ENCODE data around the gene MPRIP. TPM values are rescaled to one million over a fixed set of nuclear protein-coding genes. Genes with fewer than 3 reads are reported as not detected.

MPRIP gene
- total RNA-seq, 1 experiment from 2014 or later = 1,274 TPM

GRCh38 chr17:17024778-17025300, 17.4 kb upstream of the MPRIP start:
- no peak for ATAC-seq
- H3K4me2 ChIP-seq (ENCODE audit: low read length) = no peak overlapping the region
- H3K9ac ChIP-seq (ENCODE audit: low read length) = no peak overlapping the region
- DNase-seq = no peak
- ChIA-PET CTCF (no interaction called here), POLR2A (ENCODE audit: unreplicated experiment) (no interaction called here)
- no peaks in the 10 kb centered on the region for H3K36me3 ChIP-seq (ENCODE audit: low read depth, low read length)
- H3K27ac ChIP-seq (ENCODE audit: low read length) = no peak overlapping the region
- H3K27me3 ChIP-seq (ENCODE audit: low read length) = no peaks in the 10 kb centered on the region
- H3K79me2 ChIP-seq (ENCODE audit: low read length) = peaks cover 13% of the 10 kb centered on the region
- no TSS peak for BruUV-seq (replicated peaks)
- no peak overlapping the region for H2AFZ ChIP-seq (ENCODE audit: low read length)
- TF ChIP-seq EZH2phosphoT487 (IDR thresholded peaks at IDR 0.05; ENCODE audit: borderline replicate concordance, low read length) (no peak), EZH2 (IDR thresholded peaks at IDR 0.05; ENCODE audit: low read length, unreplicated experiment) (no peak)
- TF ChIP-seq, protein P1, sequence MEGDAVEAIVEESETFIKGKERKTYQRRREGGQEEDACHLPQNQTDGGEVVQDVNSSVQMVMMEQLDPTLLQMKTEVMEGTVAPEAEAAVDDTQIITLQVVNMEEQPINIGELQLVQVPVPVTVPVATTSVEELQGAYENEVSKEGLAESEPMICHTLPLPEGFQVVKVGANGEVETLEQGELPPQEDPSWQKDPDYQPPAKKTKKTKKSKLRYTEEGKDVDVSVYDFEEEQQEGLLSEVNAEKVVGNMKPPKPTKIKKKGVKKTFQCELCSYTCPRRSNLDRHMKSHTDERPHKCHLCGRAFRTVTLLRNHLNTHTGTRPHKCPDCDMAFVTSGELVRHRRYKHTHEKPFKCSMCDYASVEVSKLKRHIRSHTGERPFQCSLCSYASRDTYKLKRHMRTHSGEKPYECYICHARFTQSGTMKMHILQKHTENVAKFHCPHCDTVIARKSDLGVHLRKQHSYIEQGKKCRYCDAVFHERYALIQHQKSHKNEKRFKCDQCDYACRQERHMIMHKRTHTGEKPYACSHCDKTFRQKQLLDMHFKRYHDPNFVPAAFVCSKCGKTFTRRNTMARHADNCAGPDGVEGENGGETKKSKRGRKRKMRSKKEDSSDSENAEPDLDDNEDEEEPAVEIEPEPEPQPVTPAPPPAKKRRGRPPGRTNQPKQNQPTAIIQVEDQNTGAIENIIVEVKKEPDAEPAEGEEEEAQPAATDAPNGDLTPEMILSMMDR (conservative IDR thresholded peaks at IDR 0.05; ENCODE audit: low read depth, low read length) = no peak
- no peaks in the 10 kb centered on the region for H3K9me2 ChIP-seq (replicated peaks; ENCODE audit: low read length)
- H3F3A ChIP-seq (ENCODE audit: low read length, unreplicated experiment) = no peaks in the 10 kb centered on the region
- H4K20me1 ChIP-seq (ENCODE audit: low read length) = no peaks in the 10 kb centered on the region
- H3K4me1 ChIP-seq (ENCODE audit: insufficient read depth, low read length) = peaks cover 31% of the 10 kb centered on the region
- H3K4me3 ChIP-seq (ENCODE audit: low read length) = no peak overlapping the region
- H3K9me3 ChIP-seq (ENCODE audit: low read length) = no peaks in the 10 kb centered on the region
- intact Hi-C loops (cut with micrococcal nuclease) = no loop called here

- intact Hi-C loops (cut with micrococcal nuclease) = no loop called here
- no TSS peak for BruUV-seq (replicated peaks)
- Histone ChIP-seq H3K79me2 (ENCODE audit: low read length) (peaks cover 20% of the 10 kb centered on the region), H3K4me3 (ENCODE audit: low read length) (no peak overlapping the region), H3K27ac (ENCODE audit: low read length) (no peak overlapping the region), H3K4me2 (ENCODE audit: low read length) (no peak overlapping the region), H3K36me3 (ENCODE audit: low read depth, low read length) (no peaks in the 10 kb centered on the region), H3K9ac (ENCODE audit: low read length) (no peak overlapping the region), H2AFZ (ENCODE audit: low read length) (no peak overlapping the region), H3K9me2 (replicated peaks; ENCODE audit: low read length) (no peaks in the 10 kb centered on the region), H3K4me1 (ENCODE audit: insufficient read depth, low read length) (peaks cover 34% of the 10 kb centered on the region), H4K20me1 (ENCODE audit: low read length) (no peaks in the 10 kb centered on the region), H3K9me3 (ENCODE audit: low read length) (no peaks in the 10 kb centered on the region), H3K27me3 (ENCODE audit: low read length) (no peaks in the 10 kb centered on the region), H3F3A (ENCODE audit: low read length, unreplicated experiment) (no peaks in the 10 kb centered on the region)
- TF ChIP-seq, protein P1 (conservative IDR thresholded peaks at IDR 0.05; ENCODE audit: low read depth, low read length) = no peak
- TF ChIP-seq EZH2 (IDR thresholded peaks at IDR 0.05; ENCODE audit: low read length, unreplicated experiment) = no peak
- TF ChIP-seq EZH2phosphoT487 (IDR thresholded peaks at IDR 0.05; ENCODE audit: borderline replicate concordance, low read length) = no peak
- no peak for DNase-seq
- POLR2A ChIA-PET (ENCODE audit: unreplicated experiment) = no interaction called here
- CTCF ChIA-PET = no interaction called here
- ATAC-seq = no peak
Observed at GRCh38 chr17:17025621-17026020, 16.6 kb upstream of the MPRIP start.

GRCh38 chr17:17026163-17026562, 16.1 kb upstream of the MPRIP start:
- H3K36me3 ChIP-seq (ENCODE audit: low read depth, low read length) = no peaks in the 10 kb centered on the region
- BruUV-seq (replicated peaks) = no TSS peak
- H3K9ac ChIP-seq (ENCODE audit: low read length) = no peak overlapping the region
- peaks cover 34% of the 10 kb centered on the region for H3K4me1 ChIP-seq (ENCODE audit: insufficient read depth, low read length)
- no peaks in the 10 kb centered on the region for H3K9me2 ChIP-seq (replicated peaks; ENCODE audit: low read length)
- no peak overlapping the region for H3K27ac ChIP-seq (ENCODE audit: low read length)
- H2AFZ ChIP-seq (ENCODE audit: low read length) = no peak overlapping the region
- ATAC-seq = no peak
- CTCF ChIA-PET = no interaction called here
- no peak for DNase-seq
- POLR2A ChIA-PET (ENCODE audit: unreplicated experiment) = no interaction called here
- H3K4me3 ChIP-seq (ENCODE audit: low read length) = no peak overlapping the region
- intact Hi-C loops (cut with micrococcal nuclease) = no loop called here
- no peaks in the 10 kb centered on the region for H3K9me3 ChIP-seq (ENCODE audit: low read length)
- peaks cover 25% of the 10 kb centered on the region for H3K79me2 ChIP-seq (ENCODE audit: low read length)
- no peak overlapping the region for H3K4me2 ChIP-seq (ENCODE audit: low read length)
- no peaks in the 10 kb centered on the region for H3K27me3 ChIP-seq (ENCODE audit: low read length)
- H3F3A ChIP-seq (ENCODE audit: low read length, unreplicated experiment) = no peaks in the 10 kb centered on the region
- TF ChIP-seq EZH2 (IDR thresholded peaks at IDR 0.05; ENCODE audit: low read length, unreplicated experiment) (no peak), EZH2phosphoT487 (IDR thresholded peaks at IDR 0.05; ENCODE audit: borderline replicate concordance, low read length) (no peak)
- TF ChIP-seq, protein P1 (conservative IDR thresholded peaks at IDR 0.05; ENCODE audit: low read depth, low read length) = no peak
- H4K20me1 ChIP-seq (ENCODE audit: low read length) = no peaks in the 10 kb centered on the region
